TTC549 (cell line): ENCODE results near the gene TMC3.
"Not testable (repeated sequence)": the region's sequence is repeated elsewhere in the genome, so short reads cannot be mapped to it uniquely, and the experiment has no call there.

ENCODE experiments used
- FAIRE-seq: peaks from 2 replicates; lab custom pipeline; 2012; peaks lifted over from hg19 to GRCh38; lab: Jason Lieb, UNC

Gene TMC3

DNA sequence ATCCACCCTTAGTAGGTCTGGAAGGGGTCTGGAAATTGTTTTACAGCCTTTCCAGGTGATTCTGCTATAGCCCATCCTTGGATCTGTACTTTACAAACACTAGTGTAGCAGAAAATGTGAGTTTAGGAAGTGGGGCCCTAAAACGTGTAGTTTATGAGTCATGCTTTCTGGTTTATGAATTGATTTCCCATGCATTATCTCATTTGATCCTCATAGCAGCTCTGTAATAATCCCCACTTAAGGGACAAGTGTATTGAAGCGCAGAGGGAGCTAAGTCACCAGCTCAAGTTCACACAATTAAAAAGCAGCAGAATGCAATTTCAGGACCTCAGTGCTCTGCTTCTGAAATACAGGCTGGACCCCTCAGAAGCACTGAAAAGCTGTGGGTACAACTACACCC, 27.4 kb downstream of the TMC3 start:
- FAIRE-seq = no peak

DNA sequence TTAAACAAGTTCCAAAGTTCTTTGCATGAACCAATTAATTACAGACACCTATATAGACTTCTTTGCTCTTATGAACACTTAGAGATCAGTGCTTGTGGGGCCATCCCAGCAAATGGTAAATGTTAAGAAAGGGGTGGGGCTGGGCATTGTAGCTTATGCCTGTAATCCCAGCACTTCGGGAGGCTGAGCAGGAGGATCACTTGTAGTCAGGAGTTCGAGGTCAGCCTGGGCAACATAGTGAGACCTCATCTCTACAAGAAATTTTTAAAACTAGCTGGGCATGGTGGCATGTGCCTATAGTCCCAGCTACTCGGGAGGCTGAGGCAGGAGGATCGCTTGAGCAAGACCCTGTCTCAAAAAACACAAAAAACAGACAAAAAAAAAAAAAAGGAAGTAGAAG, 30.6 kb downstream of the TMC3 start:
- FAIRE-seq = no peak

DNA sequence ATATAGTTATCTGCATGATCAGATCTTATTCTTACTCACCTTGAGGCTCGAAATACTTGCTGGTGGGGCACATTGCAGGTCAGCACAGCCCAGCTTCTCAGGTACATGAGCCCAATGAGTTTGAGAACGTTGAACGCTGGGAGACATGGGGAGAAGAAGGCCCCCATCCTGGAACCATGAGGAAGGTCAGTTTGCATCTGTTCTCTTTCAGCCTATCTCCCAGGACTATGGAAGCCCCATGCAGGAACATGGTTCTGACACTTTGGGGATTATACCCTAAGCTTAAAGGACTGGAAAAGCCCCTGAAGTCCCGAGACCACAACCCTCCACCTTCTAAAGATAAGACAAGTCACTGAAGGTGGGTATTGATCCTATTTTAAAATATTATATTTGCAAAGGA, 32.7 kb downstream of the TMC3 start:
- FAIRE-seq = no peak

DNA sequence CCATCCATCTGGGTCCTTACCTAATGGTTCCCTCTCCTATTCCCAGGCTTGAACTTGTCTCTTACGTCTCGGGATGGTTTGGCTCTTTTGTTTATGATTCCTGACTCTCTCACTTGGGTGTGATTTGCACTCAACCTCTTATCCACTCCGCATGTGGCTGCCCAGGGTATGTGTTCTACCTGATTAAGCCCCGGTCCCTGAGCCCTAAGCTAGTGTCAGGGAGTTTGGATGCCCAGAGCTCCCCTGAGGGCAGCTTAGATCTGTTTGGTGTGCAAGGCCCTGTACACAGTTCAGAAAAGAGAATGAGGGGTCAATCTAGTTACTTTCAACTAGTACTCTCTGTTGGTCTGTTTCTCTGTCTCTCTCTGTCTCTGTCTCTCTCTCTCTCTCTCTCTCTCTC, 34.2 kb downstream of the TMC3 start:
- no peak for FAIRE-seq

DNA sequence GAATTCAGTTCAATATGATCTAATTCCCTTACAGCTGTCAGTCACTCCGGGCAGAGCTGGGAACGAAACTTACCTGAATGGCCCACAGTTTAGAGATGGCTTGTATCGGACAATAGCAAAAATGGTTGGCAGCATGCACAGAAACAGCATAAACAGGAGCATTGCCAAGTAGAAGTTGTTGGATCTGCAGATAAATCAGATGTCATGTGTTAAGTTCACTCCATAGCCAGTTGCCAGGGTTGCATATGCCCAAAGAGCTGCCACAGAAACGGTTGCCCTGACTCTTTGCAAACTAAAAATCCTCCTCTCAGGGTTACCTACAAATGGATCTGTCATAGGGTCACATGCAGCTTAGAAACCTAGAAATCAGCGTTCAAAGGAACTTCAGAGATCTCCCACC, 34.7 kb downstream of the TMC3 start:
- FAIRE-seq = no peak

DNA sequence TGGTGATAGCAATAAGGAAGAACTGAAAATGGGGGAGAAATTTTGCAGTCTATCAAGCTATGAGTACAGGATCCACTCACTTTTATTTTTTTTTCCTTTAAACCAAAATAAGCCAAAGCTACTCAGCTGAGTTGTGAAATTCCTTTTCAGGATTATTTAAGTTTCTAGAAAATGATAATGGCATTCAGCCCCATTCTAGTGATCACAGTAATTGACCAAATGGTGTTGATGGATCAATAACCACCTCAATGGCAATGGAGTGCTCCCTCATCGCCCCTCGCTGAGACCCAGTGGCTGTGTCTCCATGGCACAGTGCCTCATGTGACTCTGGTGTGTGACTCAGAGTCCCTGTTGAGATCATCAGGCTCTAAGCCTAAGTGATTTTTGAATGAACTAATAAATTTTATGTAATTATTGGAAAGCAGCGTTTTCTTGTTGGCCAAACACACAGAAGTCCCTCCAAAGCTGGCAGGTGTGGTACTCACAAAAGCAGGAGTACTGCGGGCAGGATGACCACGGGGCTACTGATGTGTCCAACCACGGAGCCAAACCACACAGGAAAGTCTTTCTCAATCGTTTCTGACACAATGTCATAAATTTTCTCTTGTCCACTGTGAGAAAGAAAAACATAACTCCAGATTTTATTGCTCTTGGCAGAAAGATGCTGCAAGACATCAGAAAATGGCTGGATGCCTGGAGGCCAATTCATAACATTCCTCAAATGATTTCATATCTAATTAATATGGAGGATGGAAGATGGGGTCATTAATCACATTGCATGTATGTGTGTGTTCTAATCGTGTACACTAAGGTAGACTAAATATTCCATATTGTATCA, 35.6 kb downstream of the TMC3 start:
- FAIRE-seq = no peak

DNA sequence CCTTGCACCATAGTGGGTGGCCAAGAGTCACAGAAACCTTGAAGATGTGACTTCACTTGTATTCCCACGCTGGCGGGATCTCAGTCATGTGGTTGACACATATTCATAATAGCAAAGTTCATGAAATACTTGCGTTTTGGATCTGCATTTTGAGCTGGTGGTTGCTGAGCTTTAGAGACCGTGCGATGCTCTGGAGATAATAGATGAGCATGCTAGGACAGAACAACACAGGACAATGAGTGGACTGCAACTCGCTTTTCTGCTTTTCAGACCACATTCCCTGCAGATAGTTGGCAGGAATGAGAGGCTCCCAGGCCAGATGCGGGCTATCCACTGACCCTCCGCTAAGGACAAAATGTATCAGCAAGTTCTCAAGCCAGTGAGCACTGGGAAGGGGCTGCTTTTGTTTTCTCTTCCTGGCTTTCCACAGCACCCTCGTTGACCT, 36.3 kb downstream of the TMC3 start:
- no peak for FAIRE-seq

DNA sequence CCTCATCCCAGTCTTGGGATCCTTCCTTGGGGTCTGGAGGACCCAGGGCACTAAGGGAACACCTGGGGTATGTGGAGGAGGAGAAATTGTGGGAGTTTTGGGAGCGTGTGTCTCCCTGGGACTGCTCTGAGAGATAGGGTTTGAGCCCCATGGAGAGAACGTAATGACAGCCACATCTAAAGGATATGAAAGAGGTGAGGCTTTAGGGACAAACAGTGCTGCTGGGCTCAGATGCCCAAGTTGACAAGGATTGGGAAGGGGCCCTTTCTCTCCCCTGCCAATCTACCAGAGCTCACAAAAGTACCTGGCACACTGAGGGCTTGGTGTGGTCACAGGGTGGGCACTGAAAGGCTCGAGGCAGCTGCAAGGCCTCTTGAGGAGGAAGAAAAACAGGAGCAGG, 36.8 kb downstream of the TMC3 start:
- FAIRE-seq = no peak

DNA sequence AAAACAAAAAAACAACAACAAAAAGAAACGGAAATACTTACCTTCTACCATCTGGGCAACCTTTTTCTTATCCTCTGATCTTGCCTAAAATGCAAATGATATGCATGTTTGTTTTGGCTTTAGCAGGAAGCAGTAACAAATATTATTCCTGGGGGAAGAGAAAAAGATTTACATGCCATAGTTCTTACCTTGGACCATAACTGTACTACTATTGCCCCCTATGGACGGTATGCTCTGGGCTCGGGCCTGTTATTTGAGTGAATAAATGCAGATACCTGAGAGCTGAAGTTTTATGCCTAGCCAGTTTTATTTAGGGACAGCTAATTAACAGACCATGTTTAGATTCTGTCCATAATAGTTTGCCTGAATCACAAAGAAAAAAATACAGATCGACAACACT, 37.4 kb downstream of the TMC3 start:
- FAIRE-seq = no peak

DNA sequence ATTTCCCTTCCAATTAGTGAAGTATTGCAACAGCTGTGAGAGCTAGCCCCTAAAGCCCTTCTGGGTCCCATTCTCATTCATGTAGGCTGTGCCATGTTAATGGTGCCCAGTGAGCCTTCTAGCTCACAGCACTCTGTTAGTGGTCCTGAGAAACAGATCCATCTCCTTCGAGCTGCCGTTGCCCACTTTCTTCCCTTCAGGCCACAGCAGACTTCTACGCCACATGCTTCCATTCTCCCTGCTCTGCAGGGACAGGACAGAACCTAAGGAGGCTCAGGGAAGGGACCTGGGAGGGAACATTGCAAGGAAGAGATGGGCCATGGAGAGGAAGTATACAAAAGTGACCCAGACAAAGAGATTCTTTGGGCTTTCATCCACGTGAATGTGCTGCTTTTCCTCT, 38.4 kb downstream of the TMC3 start:
- no peak for FAIRE-seq

DNA sequence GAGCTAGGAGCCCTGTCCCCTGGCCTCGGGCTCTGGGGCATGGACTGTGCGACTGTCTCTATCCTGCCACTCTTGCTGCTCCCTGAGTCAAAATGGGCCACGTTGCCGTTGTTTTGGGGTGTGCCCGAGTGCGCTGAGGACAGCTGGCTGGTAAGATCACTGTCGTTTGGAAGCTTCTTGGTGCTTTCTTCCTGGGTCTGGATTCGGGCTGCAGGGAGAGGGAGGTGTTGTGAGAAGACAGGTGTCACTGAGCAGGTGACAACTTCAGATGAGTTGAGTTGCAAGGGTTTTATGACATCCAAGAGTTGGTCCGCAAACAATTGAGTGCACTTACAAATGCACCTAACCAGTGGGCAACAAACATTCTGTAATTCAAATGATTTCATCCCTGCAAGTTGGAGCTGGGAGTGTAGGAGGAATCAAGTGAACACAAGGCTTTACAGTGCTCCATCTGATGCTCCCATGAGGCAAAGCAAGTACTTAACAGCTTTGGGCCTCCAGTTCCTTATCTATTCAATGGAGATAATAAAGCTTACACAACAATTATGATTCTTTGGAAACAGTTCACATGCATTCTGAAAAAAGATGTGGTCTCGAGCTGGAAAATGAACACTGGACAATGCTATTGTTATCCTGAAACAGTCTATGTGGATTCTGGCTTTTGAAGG, 39.1 kb downstream of the TMC3 start:
- FAIRE-seq = no peak

DNA sequence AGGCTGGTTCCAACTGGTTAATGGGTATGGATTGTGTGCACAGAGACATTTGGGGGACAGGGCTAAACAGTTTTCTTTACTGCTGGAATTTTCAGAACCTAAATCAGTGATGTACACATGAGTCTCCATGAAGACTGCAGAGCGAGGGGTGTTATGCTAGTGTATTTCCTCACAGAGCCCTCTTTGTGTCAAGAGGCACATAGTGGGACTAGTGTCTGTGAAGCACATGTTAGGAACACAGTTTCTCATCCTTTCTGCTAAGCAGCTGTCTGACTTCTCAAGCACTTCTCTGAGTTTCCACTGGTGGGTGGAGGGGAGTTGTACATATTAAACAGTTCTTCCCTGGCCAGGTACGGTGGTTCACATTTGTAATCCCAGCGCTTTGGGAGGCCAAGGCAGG, 40.6 kb downstream of the TMC3 start:
- no peak for FAIRE-seq

DNA sequence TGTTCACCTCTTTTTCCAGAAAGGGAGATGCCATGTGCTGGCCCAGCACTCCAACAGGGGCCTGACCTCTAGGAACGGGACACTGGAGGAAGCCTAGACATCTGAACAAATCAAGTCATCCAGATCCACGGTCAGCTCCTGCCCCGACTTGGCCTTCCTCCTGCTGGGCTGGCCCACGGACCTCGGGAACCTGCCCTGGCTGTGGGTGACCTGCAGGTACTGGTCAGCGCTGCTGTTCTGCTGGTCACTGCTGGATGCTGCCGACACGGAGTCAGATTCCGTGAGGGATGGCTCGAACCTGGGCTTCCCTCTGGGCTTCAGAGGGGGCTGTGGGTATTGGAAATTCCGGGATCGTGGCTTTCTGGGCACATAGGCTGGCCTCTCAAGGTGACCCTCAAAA, 41.7 kb downstream of the TMC3 start:
- FAIRE-seq = no peak

DNA sequence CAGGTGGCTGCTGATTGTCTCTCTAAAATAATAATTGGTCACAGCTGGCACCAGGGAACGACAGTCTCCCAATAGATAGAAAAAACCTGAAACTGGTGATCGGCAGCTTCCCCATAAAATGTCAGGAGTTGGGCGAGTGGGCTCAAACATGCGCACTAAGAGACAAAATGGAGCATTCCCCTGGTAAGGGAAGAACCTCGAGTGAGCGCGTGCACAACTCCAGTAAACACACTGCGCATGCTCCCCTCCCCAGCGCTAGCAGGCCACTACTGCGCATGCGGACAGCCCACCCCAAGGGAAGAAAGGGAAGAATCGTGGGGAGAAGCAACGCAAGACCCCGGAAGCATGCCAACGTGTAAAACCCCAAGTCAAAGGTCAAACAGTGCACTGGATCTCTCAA, 42.4 kb downstream of the TMC3 start:
- no peak for FAIRE-seq

DNA sequence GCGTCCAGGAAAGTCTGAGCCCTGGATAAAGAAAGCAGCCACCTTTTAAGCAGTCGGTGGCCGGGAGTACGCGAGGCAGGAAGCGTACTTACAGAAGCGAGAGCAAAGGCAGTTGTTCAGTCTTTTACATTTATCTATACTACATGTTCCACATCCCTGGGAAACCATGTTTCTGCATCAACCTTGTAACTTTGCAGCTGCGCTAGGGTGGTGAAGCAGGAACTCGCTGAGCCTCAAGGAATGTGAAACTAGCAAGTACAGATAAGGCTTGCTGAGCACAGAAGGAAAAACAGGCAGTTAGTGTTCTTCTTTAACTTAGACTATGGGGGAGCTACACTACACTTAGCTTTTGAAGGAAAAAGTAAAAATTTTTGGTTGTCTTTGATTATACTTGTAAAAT, 42.9 kb downstream of the TMC3 start:
- FAIRE-seq = not testable (repeated sequence)

DNA sequence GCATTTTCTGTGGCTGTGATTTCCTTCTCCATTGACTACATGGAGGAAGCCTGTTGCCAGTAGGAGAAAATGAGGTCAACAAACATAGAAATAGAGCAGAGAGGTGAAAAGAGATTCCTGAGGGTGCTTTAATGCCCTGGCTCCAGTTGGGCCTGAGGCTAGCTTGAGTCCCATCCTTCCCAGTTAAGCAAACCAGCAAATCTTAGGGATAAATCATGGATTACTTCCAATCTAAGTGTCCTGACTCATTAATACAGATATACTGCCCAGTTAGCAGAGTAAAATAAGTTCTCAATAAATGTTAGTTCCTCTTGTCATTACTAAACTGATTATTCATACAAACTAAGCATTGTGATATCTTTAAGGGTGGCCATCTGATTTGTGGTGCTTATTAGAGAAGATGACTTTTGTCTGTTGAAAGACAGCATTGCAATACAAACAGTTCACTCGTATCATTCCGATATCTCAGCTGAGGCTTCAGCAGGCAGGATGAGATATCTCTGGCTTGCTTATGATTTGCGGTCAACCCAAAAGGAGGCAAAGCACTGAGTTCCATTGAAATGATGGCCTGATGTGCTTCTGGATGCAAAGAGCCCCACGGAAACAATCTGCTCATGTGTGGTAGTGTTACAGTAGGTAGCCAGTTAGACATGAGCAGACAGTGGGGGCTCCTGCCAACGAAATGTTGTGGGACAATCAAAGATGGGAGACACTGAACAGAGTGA, 43.5 kb downstream of the TMC3 start:
- no peak for FAIRE-seq

DNA sequence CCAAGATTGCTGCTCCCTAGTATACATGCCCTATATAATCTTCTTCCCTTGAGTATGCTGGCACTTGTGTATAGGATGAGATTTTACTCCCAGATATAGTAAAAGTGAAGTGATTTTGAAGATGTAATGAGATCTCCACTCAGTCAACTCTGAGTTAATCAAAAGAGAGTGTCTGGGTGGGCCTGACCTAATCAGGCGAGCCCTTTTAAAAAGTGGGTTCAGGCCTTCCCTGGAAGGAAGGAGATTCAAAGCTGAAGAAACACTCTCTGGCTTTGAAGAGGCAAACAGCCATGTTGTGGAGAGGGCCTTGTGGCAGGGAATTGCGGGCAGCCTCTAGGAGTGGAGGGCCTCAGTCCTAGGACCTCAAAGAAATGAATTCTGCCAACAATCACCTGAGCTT, 44.6 kb downstream of the TMC3 start:
- no peak for FAIRE-seq

DNA sequence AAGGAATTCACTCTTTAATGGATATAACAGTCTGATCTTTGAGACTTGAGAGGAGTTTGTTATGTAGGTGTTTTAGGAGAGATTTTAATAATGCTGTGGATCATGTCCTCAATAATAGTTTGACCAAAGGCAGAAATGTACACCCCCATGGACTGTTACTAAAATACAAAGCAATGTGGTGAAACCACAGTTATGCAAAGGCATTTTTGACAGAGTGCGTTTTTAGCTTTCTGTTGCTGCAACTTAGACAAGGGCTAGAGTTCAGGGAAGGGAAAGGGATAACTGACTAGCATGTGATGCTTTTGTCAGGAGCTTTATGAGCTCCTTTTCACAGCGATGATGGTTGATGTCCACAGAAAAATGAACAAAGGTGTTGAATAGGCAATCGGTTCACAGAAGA, 46.5 kb downstream of the TMC3 start:
- no peak for FAIRE-seq

DNA sequence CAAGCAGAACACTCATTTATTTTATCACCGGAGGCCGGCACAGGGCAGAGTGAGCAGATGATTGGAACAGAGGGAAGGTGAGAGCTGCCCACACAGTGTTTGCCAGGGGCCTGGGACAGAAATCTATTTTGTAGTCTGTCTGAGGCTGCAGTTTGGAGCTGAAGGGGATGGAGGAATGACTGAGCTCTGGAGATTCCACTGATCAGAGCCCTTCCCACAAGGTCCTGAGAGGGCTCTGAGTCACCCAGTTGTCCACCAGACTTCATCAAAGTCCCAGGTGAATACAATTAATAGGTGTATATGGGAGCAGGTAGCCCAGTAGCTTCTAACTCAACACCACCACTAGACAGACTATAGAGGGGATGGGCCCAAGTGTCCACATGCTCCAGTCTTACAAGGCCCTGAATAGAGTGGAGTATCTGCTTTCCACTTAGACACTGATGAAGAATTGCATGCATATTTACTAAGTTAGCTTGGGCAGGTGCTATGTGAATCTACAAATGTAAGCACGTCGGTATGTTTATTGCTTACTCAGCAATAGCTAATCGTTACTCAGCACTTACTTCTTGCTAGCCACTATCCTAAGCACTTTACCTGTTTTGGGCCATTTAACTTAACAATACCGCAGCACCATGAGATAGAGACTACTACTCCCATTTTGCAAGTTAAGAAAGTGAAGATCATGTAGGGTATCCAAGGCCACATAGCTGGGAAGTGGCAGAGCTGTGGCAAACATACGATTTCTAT, 47.4 kb downstream of the TMC3 start:
- no peak for FAIRE-seq

DNA sequence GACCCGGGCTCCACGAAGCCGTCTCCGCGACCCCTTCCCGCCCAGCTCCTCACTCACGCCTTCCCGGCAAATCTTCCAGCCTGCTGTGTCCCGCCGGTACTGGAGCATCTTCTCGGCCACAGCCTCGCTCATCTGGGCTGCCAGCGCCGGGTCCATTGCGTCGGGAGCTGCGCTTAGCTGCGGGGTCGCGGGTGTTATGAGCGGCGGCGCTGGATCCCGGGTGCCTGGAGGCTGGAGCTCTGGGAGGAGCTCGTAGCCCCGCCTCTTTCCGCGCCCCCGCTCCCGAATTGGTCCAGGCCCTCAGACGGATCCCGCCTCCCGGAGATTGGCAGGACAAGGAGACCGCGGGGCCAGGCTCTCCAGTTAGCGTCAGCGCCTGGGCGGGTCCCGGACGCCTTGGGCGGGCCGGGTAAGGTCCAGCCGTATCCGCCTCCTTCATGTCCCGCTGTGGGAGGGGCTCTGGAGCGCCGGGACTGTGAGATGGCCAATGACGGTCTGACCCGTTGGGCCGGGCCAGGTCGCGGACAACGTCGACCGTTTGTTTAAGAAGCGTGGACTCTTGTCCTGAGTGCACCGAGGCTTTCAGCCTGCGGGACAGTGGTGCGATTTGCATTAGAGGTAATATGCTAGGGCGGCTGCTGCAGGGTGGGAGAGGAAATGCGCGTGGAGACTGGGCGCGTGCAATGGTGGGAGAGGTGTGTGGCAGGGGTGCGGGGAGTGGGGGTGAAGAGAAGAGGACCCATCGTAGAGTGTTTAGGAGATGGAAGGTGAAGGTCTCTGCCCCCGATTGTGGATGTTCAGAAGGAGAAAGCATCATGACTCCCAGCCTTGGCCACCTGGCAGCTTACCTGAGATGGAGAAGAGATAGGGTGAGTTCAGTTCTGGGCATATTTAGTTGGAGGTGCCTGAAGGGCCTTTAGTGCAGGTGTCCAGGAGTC, 49.8 kb downstream of the TMC3 start, which contains the start of gene STARD5:
Gene STARD5 (minus strand): TSS at position 198 of the 938 bp plus-strand sequence. CDS start 42 bp downstream, at position 156.
- peak; percentile 78 for FAIRE-seq

DNA sequence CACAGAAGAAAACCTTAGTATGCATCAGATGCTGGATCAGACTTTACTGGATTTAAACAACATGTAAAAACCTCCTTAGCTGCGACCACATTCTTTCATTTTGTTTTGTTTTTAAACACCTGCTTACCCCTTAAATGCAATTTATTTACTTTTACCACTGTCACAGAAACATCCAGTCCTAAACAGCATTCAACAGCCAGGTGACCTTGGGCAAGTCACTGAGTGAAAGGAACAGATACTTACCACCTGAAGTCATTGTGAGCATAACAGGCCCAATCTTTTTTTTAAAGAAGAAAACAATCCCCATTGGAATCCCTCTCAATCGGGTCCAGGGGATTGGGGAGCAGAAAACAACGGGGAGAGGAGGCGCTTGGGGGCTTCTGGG, 50.5 kb downstream of the TMC3 start:
- FAIRE-seq = no peak
